ENCODE results near the gene OGFR. TPM values are rescaled to one million over a fixed set of nuclear protein-coding genes. Genes with fewer than 3 reads are reported as not detected.

The OGFR gene
- total RNA-seq, 1 donor from 2014 or later = 47.2 TPM

- peak overlapping the region; percentile 65 for H3K27ac Mint-ChIP-seq (ENCODE audit: unreplicated experiment)
- no peak for TF ChIP-seq CTCF (IDR thresholded peaks at IDR 0.05)
- H3K36me3 Mint-ChIP-seq (ENCODE audit: unreplicated experiment) = peaks cover 8% of the 10 kb centered on the region
Measured at GRCh38 chr20:62805155-62805710, 598 bp downstream of the OGFR start.

GRCh38 chr20:62805711-62806382, 1.2 kb downstream of the OGFR start:
- no peak for TF ChIP-seq CTCF (IDR thresholded peaks at IDR 0.05)
- peaks cover 8% of the 10 kb centered on the region for H3K36me3 Mint-ChIP-seq (ENCODE audit: unreplicated experiment)
- DNase-seq (ENCODE audit: extremely low spot score, unreplicated experiment) = no peak
- H3K4me3 Mint-ChIP-seq (ENCODE audit: unreplicated experiment) = peak overlapping the region; percentile 81
- peak overlapping the region; percentile 65 for H3K27ac Mint-ChIP-seq (ENCODE audit: unreplicated experiment)
- H3K4me1 Mint-ChIP-seq (ENCODE audit: unreplicated experiment) = peaks cover 23% of the 10 kb centered on the region
- H3K9me3 Mint-ChIP-seq (ENCODE audit: unreplicated experiment) = no peaks in the 10 kb centered on the region
- H3K27me3 Mint-ChIP-seq (ENCODE audit: unreplicated experiment) = no peaks in the 10 kb centered on the region

More at GRCh38 chr20:62805155-62805710, 598 bp downstream of the OGFR start:
- no peak for DNase-seq (ENCODE audit: extremely low spot score, unreplicated experiment)
- H3K4me1 Mint-ChIP-seq (ENCODE audit: unreplicated experiment) = peaks cover 23% of the 10 kb centered on the region
- peak overlapping the region; percentile 81 for H3K4me3 Mint-ChIP-seq (ENCODE audit: unreplicated experiment)
- H3K9me3 Mint-ChIP-seq (ENCODE audit: unreplicated experiment) = no peaks in the 10 kb centered on the region
- no peaks in the 10 kb centered on the region for H3K27me3 Mint-ChIP-seq (ENCODE audit: unreplicated experiment)

GRCh38 chr20:62806383-62807050, 1.9 kb downstream of the OGFR start:
- DNase-seq (ENCODE audit: extremely low spot score, unreplicated experiment) = no peak
- peak overlapping the region; percentile 63 for H3K27ac Mint-ChIP-seq (ENCODE audit: unreplicated experiment)
- no peak for TF ChIP-seq CTCF (IDR thresholded peaks at IDR 0.05)
- H3K36me3 Mint-ChIP-seq (ENCODE audit: unreplicated experiment) = peaks cover 4% of the 10 kb centered on the region
- no peaks in the 10 kb centered on the region for H3K27me3 Mint-ChIP-seq (ENCODE audit: unreplicated experiment)
- H3K4me1 Mint-ChIP-seq (ENCODE audit: unreplicated experiment) = peaks cover 23% of the 10 kb centered on the region
- H3K4me3 Mint-ChIP-seq (ENCODE audit: unreplicated experiment) = peak overlapping the region; percentile 81
- no peaks in the 10 kb centered on the region for H3K9me3 Mint-ChIP-seq (ENCODE audit: unreplicated experiment)

GRCh38 chr20:62807444-62808210, 3.0 kb downstream of the OGFR start:
- no peaks in the 10 kb centered on the region for H3K27me3 Mint-ChIP-seq (ENCODE audit: unreplicated experiment)
- TF ChIP-seq CTCF (IDR thresholded peaks at IDR 0.05) = no peak
- no peak overlapping the region for H3K27ac Mint-ChIP-seq (ENCODE audit: unreplicated experiment)
- peaks cover 23% of the 10 kb centered on the region for H3K4me1 Mint-ChIP-seq (ENCODE audit: unreplicated experiment)
- no peak overlapping the region for H3K4me3 Mint-ChIP-seq (ENCODE audit: unreplicated experiment)
- H3K9me3 Mint-ChIP-seq (ENCODE audit: unreplicated experiment) = no peaks in the 10 kb centered on the region
- DNase-seq (ENCODE audit: extremely low spot score, unreplicated experiment) = no peak
- peaks cover 9% of the 10 kb centered on the region for H3K36me3 Mint-ChIP-seq (ENCODE audit: unreplicated experiment)
